K562 (cell line): Measurements from ENCODE around the gene GNAT1. TPM values are rescaled to one million over a fixed set of nuclear protein-coding genes. Genes with fewer than 3 reads are reported as not detected.

Source experiments
- ATAC-seq: fragments of 200-7000 bp; cut with Tn5 transposase; 3 replicates; pipeline ENCODE4 v1.9.1; 2020; ENCODE audit warnings: moderate library complexity
- BruUV-seq: library from RNA; stranded (reverse); fragments of 400-500 nt; replicated peaks from 2 replicates; lab custom pipeline; 2021; lab: Mats Ljungman, UMichigan
- CTCF ChIA-PET: fragments of 300-600 bp; formaldehyde crosslinking; extraction: SDS; loops from one replicate; lab custom pipeline; 2021; ENCODE audit warnings: low intra/inter-chr PET ratio; lab: Yijun Ruan, JAX
- POLR2A ChIA-PET: fragments of 300-600, 350-650 bp; sonication (Branson Sonifier 250); formaldehyde crosslinking; extraction: SDS; loops from one replicate; lab custom pipeline; 2021; ENCODE audit warnings: antibody characterized with exemption, inconsistent platforms; lab: Yijun Ruan, JAX
- DNase-seq, 4 experiments: peaks; one replicate each; pipeline versions ENCODE4 v3.0.0 to v3.0.0-alpha.2; 2011 to 2018; ENCODE audit warnings: low spot score in 3 of 4, mixed read lengths in 3 of 4; ENCODE audit errors: extremely low read depth in 1 of 4
- FAIRE-seq: peaks from 2 replicates; lab custom pipeline; 2011; peaks lifted over from hg19 to GRCh38; lab: Jason Lieb, UNC
- H2AFZ ChIP-seq: 2 replicates; pipeline ENCODE4 v1.6.0; 2011; ENCODE audit warnings: low read depth, low read length, control low read depth, inconsistent platforms
- H3K27ac ChIP-seq: fragments of 200-600 bp; 3 replicates; pipeline ENCODE4 v1.8.0; 2011; ENCODE audit warnings: low read depth, mild to moderate bottlenecking, control low read depth, inconsistent platforms, low read length, moderate library complexity, mixed read lengths; ENCODE audit errors: extremely low read depth
- H3K27me3 ChIP-seq, 2 experiments: fragments of 300-600 bp in 1 of 2; 2 replicates in 1 of 2; 3 replicates in 1 of 2; pipeline versions ENCODE4 v1.6.0 to v1.8.0; 2011; ENCODE audit warnings: inconsistent platforms in 2 of 2, low read length in 2 of 2, mild to moderate bottlenecking in 1 of 2, mixed read lengths in 1 of 2, moderate library complexity in 1 of 2; ENCODE audit not compliant: control insufficient read depth in 2 of 2, insufficient read depth in 2 of 2
- H3K36me3 ChIP-seq: fragments of 300-600 bp; 3 replicates; pipeline ENCODE4 v1.8.0; 2011; ENCODE audit warnings: mild to moderate bottlenecking, low read length, inconsistent platforms; ENCODE audit not compliant: control insufficient read depth, insufficient read depth
- H3K4me1 ChIP-seq, 2 experiments: fragments of 200-600 bp in 1 of 2; replicated peaks in 1 of 2; 2 replicates in 1 of 2; 3 replicates in 1 of 2; pipeline versions ENCODE4 v1.5.1 to v1.8.0; 2011; ENCODE audit warnings: inconsistent platforms in 2 of 2, low read length in 2 of 2, mild to moderate bottlenecking in 1 of 2, mixed read lengths in 1 of 2, moderate library complexity in 1 of 2; ENCODE audit not compliant: control insufficient read depth in 2 of 2, insufficient read depth in 2 of 2
- H3K4me2 ChIP-seq: 2 replicates; pipeline ENCODE4 v1.6.1; 2011; ENCODE audit warnings: low read length, control low read depth, inconsistent platforms, mixed read lengths; ENCODE audit not compliant: insufficient read depth
- H3K4me3 ChIP-seq: fragments of 200-600 bp; sonication (generic), shearing (Covaris generic); 2 replicates; pipeline ENCODE4 v1.5.1; 2016; ENCODE audit warnings: control low read depth, inconsistent platforms
- H3K79me2 ChIP-seq: fragments of 200-600 bp; 3 replicates; pipeline ENCODE4 v1.8.0; 2011; ENCODE audit warnings: low read length, inconsistent platforms; ENCODE audit not compliant: control insufficient read depth, insufficient read depth
- H3K9ac ChIP-seq, 2 experiments: 2 replicates each; pipeline versions ENCODE4 v1.6.0 to v1.6.1; 2011; ENCODE audit warnings: low read depth in 2 of 2, low read length in 2 of 2, control low read depth in 1 of 2, inconsistent platforms in 1 of 2, mild to moderate bottlenecking in 1 of 2, mixed read lengths in 1 of 2; ENCODE audit not compliant: insufficient read depth in 1 of 2
- H3K9me1 ChIP-seq: one replicate; pipeline ENCODE4 v1.6.0; 2011; ENCODE audit warnings: inconsistent platforms, mild to moderate bottlenecking, low read length, moderate library complexity; ENCODE audit not compliant: control insufficient read depth, insufficient read depth
- H3K9me3 ChIP-seq: replicated peaks from 2 replicates; pipeline ENCODE4 v1.5.1; 2011; ENCODE audit warnings: low read depth, low read length, inconsistent platforms; ENCODE audit not compliant: control insufficient read depth, insufficient read depth
- H4K20me1 ChIP-seq: replicated peaks from 2 replicates; pipeline ENCODE4 v1.6.1; 2011; ENCODE audit warnings: low read length, inconsistent platforms, mixed read lengths; ENCODE audit not compliant: control insufficient read depth, insufficient read depth
- ERF ChIP-seq: fragments of 450-650 bp; formaldehyde crosslinking; IDR thresholded peaks from 2 replicates; pipeline ENCODE4 v1.4.0; 2020; ENCODE audit warnings: mild to moderate bottlenecking, mixed read lengths
- STAT5A ChIP-seq: IDR thresholded peaks from 2 replicates; pipeline ENCODE4 v1.6.1; 2012; ENCODE audit warnings: low read length, inconsistent platforms, borderline replicate concordance
- STAT6 ChIP-seq: sonication (generic); formaldehyde crosslinking; IDR thresholded peaks from 2 replicates; pipeline ENCODE4 v1.8.1; 2023; ENCODE audit warnings: mild to moderate bottlenecking, missing genetic modification reagents
- TRIM24 ChIP-seq, 2 experiments: fragments of 450-650 bp; IDR thresholded peaks; 2 replicates each; pipeline ENCODE4 v1.6.1; 2016
- YBX1 ChIP-seq: fragments of 450-650 bp; IDR thresholded peaks from 2 replicates; pipeline ENCODE4 v1.7.1; 2016; ENCODE audit warnings: mild to moderate bottlenecking
- ZSCAN29 ChIP-seq: fragments of 450-650 bp; IDR thresholded peaks from 2 replicates; pipeline ENCODE4 v1.6.1; 2017
- WGBS: fragments of 100-300 bp; shearing (Covaris generic); methylation state at CpG from one replicate; pipeline ENCODE4 v1.1.6; 2016; ENCODE audit warnings: low coverage, mixed read lengths; ENCODE audit not compliant: insufficient coverage; ENCODE audit errors: missing lambda C conversion rate; 5-methylcytosine and 5-hydroxymethylcytosine counted together
- in situ Hi-C: fragments of 300-500 bp; cut with MboI; formaldehyde crosslinking; loops from 4 replicates; pipeline ENCODE4 v1.15.0; 2018; ENCODE audit warnings: inconsistent platforms, mixed read lengths
- intact Hi-C: fragments of 100-400 bp; cut with micrococcal nuclease; formaldehyde crosslinking; loops from 2 replicates; pipeline ENCODE4 v1.14.2; 2022
- polyA plus RNA-seq, 8 experiments: library from polyadenylated mRNA; depleted of rRNA in 4 of 8; stranded (reverse) in 5 of 8; unstranded in 3 of 8; fragments of >200 nt; fragmentation: Nextera tagmentation in 2 of 8; fragmentation: Illumina TruSeq in 1 of 8; extraction: Ambion mirVana in 2 of 8; extraction: Trizol in 1 of 8; gene quantifications; 2 replicates each; pipeline versions ENCODE4 v1.2.1 to v1.2.3, GENCODE V29; 2011 to 2014; ENCODE audit warnings: inconsistent platforms in 1 of 8, missing spikeins in 1 of 8
- total RNA-seq, 7 experiments: library from RNA; depleted of rRNA in 6 of 7; stranded (reverse); fragments of >200 nt in 6 of 7; fragmentation: Illumina TruSeq in 2 of 7; extraction: Trizol in 2 of 7; gene quantifications; 2 replicates each; pipeline versions ENCODE4 v1.2.1 to v1.2.3, GENCODE V29; 2011 to 2021; ENCODE audit warnings: low replicate concordance in 1 of 7
- TF ChIP-seq, protein P1 (sequence below), 2 experiments: fragments of 450-650 bp; IDR thresholded peaks; 2 replicates each; pipeline ENCODE4 v1.6.1; 2016; ENCODE audit warnings: mild to moderate bottlenecking in 2 of 2, borderline replicate concordance in 1 of 2, low read depth in 1 of 2, moderate library complexity in 1 of 2

The GNAT1 gene
- total and polyA plus RNA-seq, 9 of the 15 experiments (the other 6 are each of a cell fraction or from before 2014, with no cell fraction given) = not detected

DNA sequence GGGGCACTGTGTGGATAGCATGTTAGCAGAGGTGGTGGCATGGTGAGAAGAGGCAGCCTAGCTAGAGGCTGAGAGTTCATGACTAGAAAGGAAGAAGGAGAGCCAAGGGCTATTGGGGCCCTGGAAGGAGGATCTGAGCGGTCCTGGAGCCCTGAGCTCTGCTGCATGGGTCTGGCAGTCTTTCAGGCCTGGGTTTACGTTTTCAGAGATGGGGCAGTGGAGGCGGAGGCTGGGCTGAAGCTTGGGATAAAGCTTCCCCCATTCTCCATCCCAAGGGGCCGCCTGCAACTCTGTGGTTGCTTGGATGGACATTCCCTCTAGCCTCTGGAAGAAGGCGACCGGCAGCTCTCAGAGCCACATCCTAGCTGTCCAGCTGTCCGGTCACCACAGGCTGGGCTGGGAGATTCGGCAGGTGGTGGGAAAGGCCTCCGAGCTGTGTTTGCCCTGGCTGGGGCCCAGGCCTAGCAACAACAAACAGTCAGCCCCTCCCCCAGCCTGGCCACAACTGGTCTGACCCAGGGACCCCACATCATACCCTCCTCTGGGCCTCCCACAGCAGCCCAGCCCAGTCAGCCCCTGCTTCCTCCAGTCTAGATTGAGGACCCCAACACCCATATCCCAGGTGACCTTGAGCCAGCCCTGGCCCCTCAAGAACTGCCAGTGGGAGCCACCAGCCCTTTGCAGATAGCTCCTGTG, 11.9 kb downstream of the GNAT1 start (continued):
- no peak for TF ChIP-seq STAT5A
- no peak for TF ChIP-seq STAT6 (CRISPR knock-in tag)
- TF ChIP-seq TRIM24 (IDR thresholded peaks at IDR 0.05) = no peak

GRCh38 chr3:50203809-50204803, 12.7 kb downstream of the GNAT1 start:
- Histone ChIP-seq H3K9me1 (no peaks in the 10 kb centered on the region), H3K79me2 (no peaks in the 10 kb centered on the region), H3K4me1 (peaks cover 0 to 24% of the 10 kb centered on the region in 2 experiments; a peak in 3 of 5 replicates), H3K4me3 (no peak overlapping the region), H3K27me3 (peaks cover 15 to 49% of the 10 kb centered on the region in 2 experiments; a peak in 4 of 5 replicates), H3K36me3 (no peaks in the 10 kb centered on the region), H4K20me1 (no peaks in the 10 kb centered on the region), H3K9ac (no peak overlapping the region), H3K4me2 (no peak overlapping the region), H2AFZ (no peak overlapping the region), H3K27ac (no peak overlapping the region), H3K9me3 (no peaks in the 10 kb centered on the region)
- ATAC-seq (no peak), DNase-seq (no peak), FAIRE-seq (no peak)
- intact Hi-C loops (no loop called here), in situ Hi-C loops (no loop called here)
- WGBS = 10% methylated on average over 8 of the region's 12 CpGs
- no TSS peak for BruUV-seq
- ChIA-PET POLR2A (interaction anchor here (0.6 to 1.1 kb wide), 5 partner anchors 14 to 729 kb away, joined by 3 to 5 read pairs (median 4); no protein-coding TSS in a partner anchor), CTCF (no interaction called here)
- no peak for TF ChIP-seq ZSCAN29
- TF ChIP-seq, protein P1, sequence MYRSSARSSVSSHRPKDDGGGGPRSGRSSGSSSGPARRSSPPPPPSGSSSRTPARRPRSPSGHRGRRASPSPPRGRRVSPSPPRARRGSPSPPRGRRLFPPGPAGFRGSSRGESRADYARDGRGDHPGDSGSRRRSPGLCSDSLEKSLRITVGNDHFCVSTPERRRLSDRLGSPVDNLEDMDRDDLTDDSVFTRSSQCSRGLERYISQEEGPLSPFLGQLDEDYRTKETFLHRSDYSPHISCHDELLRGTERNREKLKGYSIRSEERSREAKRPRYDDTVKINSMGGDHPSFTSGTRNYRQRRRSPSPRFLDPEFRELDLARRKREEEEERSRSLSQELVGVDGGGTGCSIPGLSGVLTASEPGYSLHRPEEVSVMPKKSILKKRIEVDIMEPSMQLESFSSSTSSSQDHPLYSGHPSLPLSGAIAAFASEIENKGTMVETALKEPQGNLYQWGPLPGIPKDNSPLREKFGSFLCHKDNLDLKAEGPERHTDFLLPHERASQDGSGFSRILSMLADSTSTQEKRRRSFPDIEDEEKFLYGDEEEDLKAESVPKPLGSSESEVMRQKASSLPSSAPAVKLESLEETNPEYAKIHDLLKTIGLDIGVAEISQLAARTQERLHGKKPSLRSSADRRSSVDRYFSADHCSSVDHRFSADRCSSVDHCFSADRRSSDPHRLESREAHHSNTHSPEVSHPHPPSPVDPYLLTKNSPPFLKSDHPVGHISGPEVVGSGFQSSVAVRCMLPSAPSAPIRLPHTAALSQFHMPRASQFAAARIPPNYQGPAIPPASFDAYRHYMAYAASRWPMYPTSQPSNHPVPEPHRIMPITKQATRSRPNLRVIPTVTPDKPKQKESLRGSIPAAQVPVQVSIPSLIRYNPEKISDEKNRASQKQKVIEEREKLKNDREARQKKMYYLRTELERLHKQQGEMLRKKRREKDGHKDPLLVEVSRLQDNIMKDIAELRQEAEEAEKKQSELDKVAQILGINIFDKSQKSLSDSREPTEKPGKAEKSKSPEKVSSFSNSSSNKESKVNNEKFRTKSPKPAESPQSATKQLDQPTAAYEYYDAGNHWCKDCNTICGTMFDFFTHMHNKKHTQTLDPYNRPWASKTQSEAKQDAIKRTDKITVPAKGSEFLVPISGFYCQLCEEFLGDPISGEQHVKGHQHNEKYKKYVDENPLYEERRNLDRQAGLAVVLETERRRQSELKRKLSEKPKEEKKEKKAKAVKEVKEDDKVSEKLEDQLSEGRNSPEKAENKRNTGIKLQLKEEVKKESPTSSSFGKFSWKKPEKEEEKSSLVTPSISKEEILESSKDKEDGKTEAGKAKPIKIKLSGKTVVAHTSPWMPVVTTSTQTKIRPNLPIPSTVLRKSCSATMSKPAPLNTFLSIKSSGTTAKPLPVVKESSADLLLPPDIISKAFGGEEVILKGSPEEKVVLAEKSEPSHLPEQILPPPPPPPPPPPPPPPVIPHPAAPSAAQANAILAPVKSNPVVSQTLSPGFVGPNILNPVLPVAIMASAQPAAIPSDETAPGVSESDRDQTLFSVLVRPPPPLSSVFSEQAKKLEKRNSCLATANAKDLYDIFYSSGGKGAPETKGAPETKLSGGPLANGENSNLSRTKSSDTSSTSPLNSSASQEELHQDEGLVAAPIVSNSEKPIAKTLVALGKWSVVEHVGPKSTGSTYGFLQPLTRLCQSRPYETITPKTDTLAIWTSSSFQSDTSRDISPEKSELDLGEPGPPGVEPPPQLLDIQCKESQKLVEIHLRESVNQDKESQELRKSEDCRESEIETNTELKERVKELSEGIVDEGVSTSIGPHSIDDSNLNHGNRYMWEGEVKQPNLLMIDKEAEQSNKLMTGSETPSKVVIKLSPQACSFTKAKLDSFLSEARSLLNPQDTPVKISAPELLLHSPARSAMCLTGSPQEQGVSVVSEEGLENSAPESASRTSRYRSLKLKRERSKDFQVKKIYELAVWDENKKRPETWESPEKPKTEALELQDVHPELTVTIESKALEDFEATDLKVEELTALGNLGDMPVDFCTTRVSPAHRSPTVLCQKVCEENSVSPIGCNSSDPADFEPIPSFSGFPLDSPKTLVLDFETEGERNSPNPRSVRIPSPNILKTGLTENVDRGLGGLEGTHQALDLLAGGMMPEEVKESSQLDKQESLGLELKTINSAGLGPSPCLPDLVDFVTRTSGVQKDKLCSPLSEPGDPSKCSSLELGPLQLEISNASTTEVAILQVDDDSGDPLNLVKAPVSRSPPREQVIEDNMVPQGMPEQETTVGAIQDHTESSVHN (IDR thresholded peaks at IDR 0.05; ENCODE audit: borderline replicate concordance in 1 of 2, low read depth in 1 of 2) = no peak
- no peak for TF ChIP-seq YBX1
- no peak for TF ChIP-seq ERF
